ENCODE results near the gene LTBP4. TPM values are rescaled to one million over a fixed set of nuclear protein-coding genes. Genes with fewer than 3 reads are reported as not detected.
"Not testable (repeated sequence)": the region's sequence is repeated elsewhere in the genome, so short reads cannot be mapped to it uniquely, and the experiment has no call there.

The LTBP4 gene
- polyA plus RNA-seq, 1 donor = 187 TPM

- no peak for DNase-seq
These were observed 9.9 kb downstream of the LTBP4 start for GRCh38 chr19:40611096-40611495.

- no peak for DNase-seq
These were observed 10.9 kb downstream of the LTBP4 start for GRCh38 chr19:40611900-40612698.

GRCh38 chr19:40612831-40613689 lies 11.9 kb downstream of the LTBP4 start:
- no peak for DNase-seq

- no peak for DNase-seq
These were observed 12.8 kb downstream of the LTBP4 start for GRCh38 chr19:40613690-40614621.

- DNase-seq = peak; percentile 81
These were observed 13.6 kb downstream of the LTBP4 start for GRCh38 chr19:40614622-40615411.

- DNase-seq = no peak
These were observed 15.0 kb downstream of the LTBP4 start for GRCh38 chr19:40616178-40616577.

GRCh38 chr19:40616941-40617340 lies 15.8 kb downstream of the LTBP4 start:
- DNase-seq = no peak

GRCh38 chr19:40617961-40618360 lies 16.8 kb downstream of the LTBP4 start:
- DNase-seq = no peak

GRCh38 chr19:40619333-40620160 lies 18.4 kb downstream of the LTBP4 start:
- DNase-seq = no peak

- no peak for DNase-seq
These were observed 19.0 kb downstream of the LTBP4 start for GRCh38 chr19:40620161-40620485.

GRCh38 chr19:40621283-40621682 lies 20.1 kb downstream of the LTBP4 start:
- DNase-seq = no peak

GRCh38 chr19:40621966-40622772 lies 21.0 kb downstream of the LTBP4 start:
- no peak for DNase-seq

- no peak for DNase-seq
These were observed 21.6 kb downstream of the LTBP4 start for GRCh38 chr19:40622773-40623075.

- DNase-seq = no peak
These were observed 22.5 kb downstream of the LTBP4 start for GRCh38 chr19:40623403-40624251.

- DNase-seq = not testable (repeated sequence)
These were observed 23.4 kb downstream of the LTBP4 start for GRCh38 chr19:40624369-40625153.

GRCh38 chr19:40625406-40626120 lies 24.4 kb downstream of the LTBP4 start:
- no peak for DNase-seq

GRCh38 chr19:40626918-40627317 lies 25.7 kb downstream of the LTBP4 start:
- DNase-seq = no peak

All from left kidney (tissue), 2 donors.